Mononuclear cell (primary cell): ENCODE measurements around the gene AKAP4. TPM values are rescaled to one million over a fixed set of nuclear protein-coding genes. Genes with fewer than 3 reads are reported as not detected.

Source experiments
- H3K27me3 ChIP-seq: 2 replicates; pipeline ENCODE4 v1.6.0; 2011; ENCODE audit warnings: low read length, control low read depth; ENCODE audit not compliant: insufficient read depth
- H3K4me1 ChIP-seq: 2 replicates; pipeline ENCODE4 v1.5.1; 2011; ENCODE audit warnings: mild to moderate bottlenecking, low read length, control low read depth; ENCODE audit not compliant: insufficient read depth
- H3K4me3 ChIP-seq: 2 replicates; pipeline ENCODE4 v1.5.1; 2011; ENCODE audit warnings: mild to moderate bottlenecking, low read length, moderate library complexity
- H3K9me3 ChIP-seq: 2 replicates; pipeline ENCODE4 v1.5.1; 2011; ENCODE audit warnings: low read depth, mild to moderate bottlenecking, control low read depth, low read length
- total RNA-seq: library from RNA; depleted of rRNA; stranded (reverse); fragments of >200 nt; gene quantifications from one replicate; pipeline ENCODE4 v1.2.3, GENCODE V29; 2012

The AKAP4 gene, protein sequence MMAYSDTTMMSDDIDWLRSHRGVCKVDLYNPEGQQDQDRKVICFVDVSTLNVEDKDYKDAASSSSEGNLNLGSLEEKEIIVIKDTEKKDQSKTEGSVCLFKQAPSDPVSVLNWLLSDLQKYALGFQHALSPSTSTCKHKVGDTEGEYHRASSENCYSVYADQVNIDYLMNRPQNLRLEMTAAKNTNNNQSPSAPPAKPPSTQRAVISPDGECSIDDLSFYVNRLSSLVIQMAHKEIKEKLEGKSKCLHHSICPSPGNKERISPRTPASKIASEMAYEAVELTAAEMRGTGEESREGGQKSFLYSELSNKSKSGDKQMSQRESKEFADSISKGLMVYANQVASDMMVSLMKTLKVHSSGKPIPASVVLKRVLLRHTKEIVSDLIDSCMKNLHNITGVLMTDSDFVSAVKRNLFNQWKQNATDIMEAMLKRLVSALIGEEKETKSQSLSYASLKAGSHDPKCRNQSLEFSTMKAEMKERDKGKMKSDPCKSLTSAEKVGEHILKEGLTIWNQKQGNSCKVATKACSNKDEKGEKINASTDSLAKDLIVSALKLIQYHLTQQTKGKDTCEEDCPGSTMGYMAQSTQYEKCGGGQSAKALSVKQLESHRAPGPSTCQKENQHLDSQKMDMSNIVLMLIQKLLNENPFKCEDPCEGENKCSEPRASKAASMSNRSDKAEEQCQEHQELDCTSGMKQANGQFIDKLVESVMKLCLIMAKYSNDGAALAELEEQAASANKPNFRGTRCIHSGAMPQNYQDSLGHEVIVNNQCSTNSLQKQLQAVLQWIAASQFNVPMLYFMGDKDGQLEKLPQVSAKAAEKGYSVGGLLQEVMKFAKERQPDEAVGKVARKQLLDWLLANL
- total RNA-seq, result not detected

DNA sequence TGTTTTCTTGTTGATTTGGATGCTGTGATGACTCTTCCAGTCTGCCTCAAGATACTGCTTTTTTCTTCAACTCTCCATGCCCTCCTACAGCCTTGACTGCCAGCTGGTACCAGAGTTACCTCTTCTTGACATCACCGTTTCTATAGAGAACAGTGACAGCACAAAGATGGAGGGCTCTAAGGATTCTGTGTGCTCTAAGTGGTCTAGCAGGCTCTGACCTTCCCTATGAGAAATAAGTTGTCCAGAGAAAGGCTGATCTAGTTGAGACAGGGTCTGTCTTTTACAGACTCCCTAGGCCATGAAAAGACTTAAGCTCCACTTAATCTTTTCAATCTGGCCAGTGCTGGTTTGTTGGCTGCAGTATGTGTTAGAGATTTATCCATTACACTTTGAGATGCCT, at the start of gene AKAP4:
Gene AKAP4, minus strand, starts transcription at position 101 of the 400 bp plus-strand sequence. CDS start 118 bp downstream, outside the sequence.
- H3K4me3 ChIP-seq, result no peak within 1 kb of the TSS
- H3K27me3 ChIP-seq, result no peaks in the 10 kb centered on the region
- H3K4me1 ChIP-seq, result peaks cover 4% of the 10 kb centered on the region
- no peaks in the 10 kb centered on the region for H3K9me3 ChIP-seq

DNA sequence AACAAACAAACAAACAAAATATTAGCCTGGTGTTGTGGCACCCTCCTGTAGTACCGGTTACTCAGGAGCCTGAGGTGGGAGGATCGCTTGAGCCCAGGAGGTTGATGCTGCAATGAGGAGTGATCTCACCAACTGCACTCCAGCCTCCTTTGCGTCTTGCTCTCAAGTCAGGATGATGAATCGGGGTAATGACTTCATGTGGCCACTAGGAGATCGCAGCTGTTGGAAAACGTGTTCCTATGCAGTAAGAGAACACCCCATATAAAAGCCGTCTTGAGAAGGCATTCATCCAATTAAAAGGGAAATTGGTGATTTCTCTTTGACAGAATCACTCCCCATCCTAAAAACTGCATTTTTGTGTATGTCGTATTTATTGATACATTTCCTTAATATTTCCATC, 10.7 kb upstream of the AKAP4 start:
- no peaks in the 10 kb centered on the region for H3K27me3 ChIP-seq
- no peak overlapping the region for H3K4me3 ChIP-seq
- no peaks in the 10 kb centered on the region for H3K4me1 ChIP-seq
- H3K9me3 ChIP-seq, result no peaks in the 10 kb centered on the region

DNA sequence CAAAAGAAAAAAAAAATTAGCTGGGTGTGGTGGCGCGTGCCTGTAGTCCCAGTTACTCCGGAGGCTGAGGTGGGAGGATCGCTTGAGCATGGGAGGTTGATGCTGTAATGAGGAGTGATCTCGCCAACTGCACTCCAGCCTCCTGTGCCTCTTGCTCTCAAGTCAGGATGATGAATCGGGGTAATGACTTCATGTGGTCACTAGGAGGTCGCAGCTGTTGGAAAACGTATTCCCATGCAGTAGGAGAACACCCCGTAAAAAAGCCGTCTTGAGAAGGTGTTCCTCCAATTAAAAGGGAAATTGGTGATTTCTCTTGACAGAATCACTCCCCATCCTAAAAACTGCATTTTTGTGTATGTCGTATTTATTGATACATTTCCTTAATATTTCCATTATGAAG, 5.9 kb upstream of the AKAP4 start:
- no peak overlapping the region for H3K4me3 ChIP-seq
- H3K27me3 ChIP-seq, result no peaks in the 10 kb centered on the region
- H3K4me1 ChIP-seq, result peaks cover 4% of the 10 kb centered on the region
- no peaks in the 10 kb centered on the region for H3K9me3 ChIP-seq

DNA sequence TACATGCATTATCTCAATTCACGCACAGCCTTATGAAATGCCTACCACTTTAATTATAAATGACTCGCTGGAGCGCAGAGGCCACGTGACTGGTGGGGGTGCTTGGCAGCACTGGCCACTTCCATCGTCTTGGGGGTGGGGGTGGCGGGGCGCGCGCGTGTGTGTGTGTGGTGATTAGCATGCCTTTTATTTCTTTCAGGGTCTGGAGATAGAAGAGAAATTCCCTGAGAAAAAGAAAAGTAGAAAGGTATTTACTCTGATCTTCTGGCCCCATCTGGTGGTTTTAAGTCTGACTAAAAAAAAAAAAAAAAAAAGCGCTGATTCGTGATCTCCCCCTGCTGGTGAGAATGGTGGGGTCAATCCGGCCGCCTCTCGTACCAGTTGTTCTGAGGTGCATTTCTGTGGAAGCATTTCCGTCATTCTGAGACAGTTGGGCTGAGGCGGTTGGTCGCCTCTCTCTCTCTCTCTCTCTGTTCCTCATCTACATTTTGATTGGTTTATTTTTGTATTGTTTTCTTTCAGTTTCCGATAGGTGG, 3.6 kb upstream of the AKAP4 start, which contains the start of gene CCNB3:
Gene CCNB3, plus strand, starts transcription at position 402 of the 536 bp plus-strand sequence. CDS start 80,399 bp downstream, outside the sequence.
- Histone ChIP-seq H3K27me3 (no peaks in the 10 kb centered on the region), H3K4me1 (peaks cover 4% of the 10 kb centered on the region), H3K9me3 (no peaks in the 10 kb centered on the region), H3K4me3 (peak within 1 kb of the TSS; percentile 24)

DNA sequence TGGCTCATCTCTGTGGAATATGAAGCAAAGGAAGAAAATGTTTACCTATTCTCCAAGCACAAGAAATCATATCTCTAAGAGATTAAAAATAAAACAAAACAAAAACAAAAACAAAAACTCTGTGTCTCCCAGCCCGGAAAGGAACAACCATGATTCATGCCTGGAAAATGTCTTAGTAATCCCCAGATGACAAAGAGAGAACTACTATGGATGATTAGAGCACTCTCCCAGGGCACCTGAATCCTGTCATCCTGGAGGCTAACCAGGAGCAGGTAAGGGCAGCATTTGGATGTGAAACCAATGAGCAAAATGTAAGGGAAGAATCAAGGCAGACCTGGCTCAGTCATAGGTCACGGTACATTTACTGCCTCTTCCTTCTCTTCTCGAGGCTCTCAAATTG, 1.7 kb upstream of the AKAP4 start:
- Histone ChIP-seq H3K27me3 (no peaks in the 10 kb centered on the region), H3K4me1 (peaks cover 4% of the 10 kb centered on the region), H3K4me3 (no peak overlapping the region), H3K9me3 (no peaks in the 10 kb centered on the region)

DNA sequence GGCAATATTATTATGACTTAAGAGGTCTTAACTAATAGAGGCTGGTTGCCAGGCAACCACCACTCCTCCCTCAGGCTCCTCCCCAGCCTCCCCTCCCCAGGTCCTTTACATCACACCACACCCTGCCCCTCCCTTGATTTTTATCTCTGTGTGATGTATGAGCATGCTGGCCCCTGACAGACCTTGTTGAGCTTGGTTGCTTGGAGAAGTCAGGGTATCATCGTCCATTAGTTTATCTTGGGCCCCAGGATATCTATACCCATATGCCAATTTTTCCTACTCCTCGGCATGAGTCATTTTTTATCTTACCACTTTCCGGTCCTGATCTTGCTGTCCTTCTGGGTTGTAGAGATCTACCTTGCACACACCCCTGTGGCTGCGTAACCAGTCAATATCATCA, 2.5 kb downstream of the AKAP4 start:
- Histone ChIP-seq H3K4me1 (no peaks in the 10 kb centered on the region), H3K27me3 (no peaks in the 10 kb centered on the region), H3K9me3 (no peaks in the 10 kb centered on the region), H3K4me3 (no peak overlapping the region)

DNA sequence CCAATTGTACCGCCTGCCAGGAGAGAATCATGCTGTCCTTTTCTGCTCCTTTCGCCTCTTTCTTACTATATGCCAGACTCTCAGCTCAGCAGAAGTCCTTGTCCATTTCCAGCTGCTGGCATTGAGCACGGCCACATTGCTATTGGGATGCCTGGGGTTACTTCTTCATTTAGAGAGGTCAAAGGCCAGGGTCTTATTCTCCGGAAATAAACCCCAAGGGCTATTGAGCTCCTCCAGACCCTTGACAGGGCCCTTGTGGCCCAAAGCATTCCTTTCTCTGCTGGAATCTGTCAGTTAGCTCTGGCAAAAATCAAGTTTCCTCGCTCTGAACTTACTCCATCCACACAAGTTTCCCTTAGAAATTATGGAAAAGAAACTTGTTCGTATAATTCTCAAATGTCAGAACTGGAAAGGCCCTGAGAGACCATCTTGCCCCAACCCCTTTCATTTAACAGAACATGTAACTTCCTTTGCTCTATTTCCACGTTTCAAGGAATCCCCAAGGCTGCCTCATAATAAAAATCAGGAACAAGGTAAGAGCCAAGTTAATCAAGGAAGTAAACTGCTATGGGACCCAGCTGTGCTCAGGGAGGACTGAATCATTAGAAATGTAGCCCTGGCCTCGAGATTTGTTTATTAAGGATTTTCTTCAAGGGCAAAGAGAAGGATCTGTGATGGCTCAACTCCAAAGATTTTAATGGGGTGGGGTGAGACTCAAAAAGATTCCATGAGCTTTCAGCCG, 11.8 kb downstream of the AKAP4 start:
- Histone ChIP-seq H3K27me3 (no peaks in the 10 kb centered on the region), H3K9me3 (no peaks in the 10 kb centered on the region), H3K4me1 (no peaks in the 10 kb centered on the region), H3K4me3 (no peak overlapping the region)

DNA sequence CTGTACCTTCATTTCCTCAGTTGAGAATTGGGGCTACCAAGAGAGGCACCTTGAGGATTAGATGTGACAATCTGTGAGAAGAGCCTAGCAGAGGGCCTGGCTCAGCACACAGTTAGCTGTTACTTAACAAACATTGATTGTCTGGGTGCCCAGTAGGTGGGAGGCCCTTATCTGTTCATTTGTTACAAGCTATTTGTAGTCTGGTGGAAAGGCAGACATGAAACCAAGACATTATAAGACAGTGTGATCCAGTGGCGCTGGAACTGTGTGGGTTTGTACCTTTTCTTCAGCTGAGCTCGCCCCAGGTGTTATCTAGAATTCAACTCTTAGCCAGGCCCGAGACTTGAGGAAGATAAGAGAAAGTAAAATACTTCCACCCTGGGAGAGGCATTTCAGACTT, 16.9 kb downstream of the AKAP4 start:
- Histone ChIP-seq H3K4me1 (no peaks in the 10 kb centered on the region), H3K27me3 (no peaks in the 10 kb centered on the region), H3K9me3 (no peaks in the 10 kb centered on the region), H3K4me3 (no peak overlapping the region)

DNA sequence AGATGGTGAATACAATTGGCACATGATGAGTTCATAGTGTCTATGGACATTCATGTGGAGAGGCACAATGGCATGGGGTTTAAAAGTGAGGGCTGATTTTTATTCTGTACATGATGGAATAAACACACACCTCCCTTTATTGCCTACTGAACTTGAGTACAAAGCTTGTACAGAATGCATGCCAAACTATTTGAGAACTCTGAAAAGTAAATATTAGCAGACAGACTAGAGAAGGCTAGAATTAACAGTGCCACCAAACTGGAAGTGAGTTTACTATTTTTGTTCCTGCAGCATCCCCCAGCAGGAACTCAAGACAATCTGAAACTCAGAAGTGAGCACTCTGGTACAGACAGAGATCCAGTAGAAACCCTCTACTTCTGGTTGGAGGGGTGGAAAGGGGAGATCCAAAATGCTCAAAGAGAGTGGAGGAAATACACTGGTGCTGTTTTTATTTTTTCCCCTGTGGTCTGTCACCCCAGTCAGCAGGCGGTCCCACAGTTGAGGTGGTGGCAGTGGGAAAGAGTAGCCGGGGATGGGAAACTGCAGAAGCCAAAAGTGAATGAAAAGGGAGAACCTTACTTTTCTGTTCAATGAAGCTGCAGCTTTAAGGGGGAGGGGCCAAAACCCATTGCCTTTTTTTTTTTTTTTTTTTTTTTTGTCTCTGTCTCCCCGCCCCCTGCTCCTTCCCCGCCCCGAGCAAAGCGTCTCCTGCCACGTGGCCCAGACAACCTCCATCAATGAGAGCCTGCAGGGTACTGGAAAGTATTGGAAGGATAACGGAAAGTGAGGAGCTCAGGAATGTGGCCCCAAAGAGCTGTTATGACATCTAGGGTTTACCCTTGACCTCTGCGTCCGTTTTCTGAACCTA, 20.5 kb downstream of the AKAP4 start:
- Histone ChIP-seq H3K9me3 (no peaks in the 10 kb centered on the region), H3K4me3 (no peak overlapping the region), H3K4me1 (no peaks in the 10 kb centered on the region)

DNA sequence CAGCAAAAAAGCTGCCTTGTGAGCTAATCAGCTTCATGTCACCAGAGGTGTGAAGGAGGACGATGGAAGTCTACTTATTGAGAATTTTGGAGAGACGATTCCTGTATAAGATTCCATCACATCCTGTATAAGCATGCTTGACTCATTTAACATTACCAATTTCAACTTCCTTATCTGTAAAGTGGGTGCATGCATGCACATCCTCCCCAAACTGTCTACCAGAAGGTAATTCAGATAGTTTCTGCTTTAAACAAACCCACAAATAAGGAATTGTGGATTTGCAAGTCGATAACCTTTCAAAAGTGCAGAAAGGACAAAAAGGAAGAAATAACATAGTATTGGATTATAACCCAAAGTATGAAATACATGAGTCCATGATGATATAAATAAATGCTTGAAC, 31.1 kb downstream of the AKAP4 start:
- no peaks in the 10 kb centered on the region for H3K27me3 ChIP-seq
- no peaks in the 10 kb centered on the region for H3K4me1 ChIP-seq
- H3K4me3 ChIP-seq, result no peak overlapping the region
- no peaks in the 10 kb centered on the region for H3K9me3 ChIP-seq

More for the DNA sequence above, 20.5 kb downstream of the AKAP4 start:
- H3K27me3 ChIP-seq, result no peaks in the 10 kb centered on the region

DNA sequence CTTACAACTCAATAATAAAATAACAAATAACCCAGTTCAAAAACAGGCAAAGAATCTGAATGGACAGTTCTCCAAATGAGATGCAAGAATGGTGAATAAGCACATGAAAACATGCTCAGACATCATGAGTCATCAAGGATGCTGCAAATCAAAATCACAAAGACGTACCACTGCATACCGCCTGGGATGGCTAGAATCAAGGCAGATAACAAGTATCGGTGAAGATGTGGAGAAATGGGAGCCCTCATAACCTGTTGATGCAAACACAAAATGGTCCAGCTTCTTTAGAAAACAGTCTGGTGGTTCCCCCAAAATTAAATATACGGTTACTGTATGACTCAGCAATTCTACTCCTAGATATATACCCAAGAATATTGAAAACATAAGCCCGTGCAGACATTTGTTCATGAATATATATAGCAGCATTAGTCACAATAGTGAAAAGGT, 32.5 kb downstream of the AKAP4 start:
- no peaks in the 10 kb centered on the region for H3K27me3 ChIP-seq
- H3K4me3 ChIP-seq, result no peak overlapping the region
- H3K9me3 ChIP-seq, result no peaks in the 10 kb centered on the region
- no peaks in the 10 kb centered on the region for H3K4me1 ChIP-seq

DNA sequence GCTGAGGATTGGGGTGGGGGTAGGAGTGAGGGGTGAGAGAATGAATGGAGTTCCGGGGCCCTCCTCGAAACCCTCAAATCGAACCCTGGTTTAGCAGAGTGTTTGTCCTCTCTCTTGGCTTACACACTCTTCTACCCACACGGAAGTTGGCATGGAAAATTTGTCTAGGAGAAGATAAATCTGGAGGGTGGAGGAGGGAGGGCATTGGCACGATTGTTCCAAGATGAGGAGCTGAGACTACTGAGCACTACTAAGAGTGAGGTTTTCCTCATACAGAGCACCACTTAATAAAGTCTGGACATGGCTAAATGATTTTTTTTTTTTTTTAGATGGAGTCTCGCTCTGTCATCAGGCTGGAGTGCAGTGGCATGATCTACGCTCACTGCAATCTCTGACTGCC, 33.4 kb downstream of the AKAP4 start:
- Histone ChIP-seq H3K4me3 (no peak overlapping the region), H3K9me3 (no peaks in the 10 kb centered on the region), H3K27me3 (no peaks in the 10 kb centered on the region), H3K4me1 (no peaks in the 10 kb centered on the region)

DNA sequence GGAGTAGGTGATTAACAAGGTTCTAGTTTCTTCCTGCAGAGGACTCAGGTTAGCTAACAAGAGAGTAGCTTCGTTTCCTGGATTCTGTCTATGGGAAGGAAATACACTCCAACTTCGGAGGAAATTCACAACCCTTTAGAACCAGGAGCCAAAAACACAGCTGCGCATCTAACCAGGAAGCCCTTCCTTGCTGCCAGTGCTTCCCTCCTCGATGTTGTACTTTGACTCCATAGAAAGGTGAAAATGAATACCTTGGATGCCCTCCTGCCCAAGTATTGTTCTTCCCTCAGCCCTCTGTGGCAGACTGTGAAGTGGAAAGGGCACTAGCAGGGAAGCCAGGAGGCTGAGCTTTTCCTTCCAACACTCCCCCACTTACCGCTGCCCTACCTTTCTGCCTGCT, 35.1 kb downstream of the AKAP4 start:
- Histone ChIP-seq H3K9me3 (no peaks in the 10 kb centered on the region), H3K4me1 (no peaks in the 10 kb centered on the region), H3K27me3 (no peaks in the 10 kb centered on the region), H3K4me3 (no peak overlapping the region)

DNA sequence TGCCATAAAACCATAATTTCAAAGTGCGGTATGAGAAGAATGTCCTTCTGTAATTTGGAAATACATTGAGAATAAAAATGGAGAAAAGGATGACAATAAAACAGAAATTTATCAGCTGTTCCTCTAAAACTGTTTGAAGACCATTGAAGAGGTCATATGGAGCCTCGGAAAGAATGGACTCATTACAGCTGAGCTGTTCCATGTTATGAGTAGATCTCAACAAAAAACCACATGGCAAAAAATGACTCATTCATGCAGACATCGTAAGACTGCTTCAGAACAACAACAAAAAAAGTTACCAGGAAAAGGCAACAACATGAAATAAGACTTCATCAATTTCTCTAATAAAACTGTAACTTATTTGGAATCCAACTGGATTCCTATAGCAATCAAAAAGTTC, 39.7 kb downstream of the AKAP4 start:
- no peaks in the 10 kb centered on the region for H3K27me3 ChIP-seq
- no peaks in the 10 kb centered on the region for H3K9me3 ChIP-seq
- H3K4me3 ChIP-seq, result no peak overlapping the region
- H3K4me1 ChIP-seq, result no peaks in the 10 kb centered on the region
